GM12878 (cell line): ENCODE measurements around the gene NRP2.

ENCODE experiments used
- GABPA ChIP-seq: IDR thresholded peaks from 2 replicates; pipeline ENCODE4 v1.6.1; 2014; ENCODE audit warnings: antibody characterized with exemption, low read depth, mild to moderate bottlenecking, inconsistent platforms
- IRF4 ChIP-seq: IDR thresholded peaks from 2 replicates; pipeline ENCODE4 v1.6.1; 2011; ENCODE audit warnings: low read depth, low read length
- RBBP5 ChIP-seq: fragments of 200-600 bp; sonication (generic); conservative IDR thresholded peaks from 2 replicates; pipeline ENCODE4 v1.6.1; 2016
- RFX5 ChIP-seq: IDR thresholded peaks from 2 replicates; pipeline ENCODE4 v1.6.1; 2011; ENCODE audit warnings: low read depth, low read length, improper control_type of control experiment
- SMC3 ChIP-seq: IDR thresholded peaks from 2 replicates; pipeline ENCODE4 v1.6.1; 2011; ENCODE audit warnings: low read length, improper control_type of control experiment, borderline replicate concordance
- TAF1 ChIP-seq: IDR thresholded peaks from 2 replicates; pipeline ENCODE4 v1.6.1; 2011; ENCODE audit warnings: mild to moderate bottlenecking, low read depth, low read length, borderline replicate concordance
- ZNF274 ChIP-seq: IDR thresholded peaks from one replicate; pipeline ENCODE4 v1.8.0; 2011; ENCODE audit not compliant: insufficient read length, insufficient read depth
- TF ChIP-seq, protein P1 (sequence below): fragments of 450-650 bp; IDR thresholded peaks from 2 replicates; pipeline ENCODE4 v1.6.1; 2017; ENCODE audit warnings: mild to moderate bottlenecking, low read depth, inconsistent platforms; ENCODE audit not compliant: poor library complexity, severe bottlenecking
- TF ChIP-seq, protein P2 (sequence below): IDR thresholded peaks from 2 replicates; pipeline ENCODE4 v1.6.1; 2011; ENCODE audit warnings: low read depth, mild to moderate bottlenecking, low read length, moderate library complexity, borderline replicate concordance; ENCODE audit errors: extremely low read depth
- TF ChIP-seq, protein P3 (sequence below), 3 experiments: IDR thresholded peaks in 2 of 3; conservative IDR thresholded peaks in 1 of 3; 2 replicates each; pipeline ENCODE4 v1.5.1; 2011; ENCODE audit warnings: low read depth in 3 of 3, low read length in 3 of 3, mild to moderate bottlenecking in 3 of 3, control low read depth in 2 of 3, moderate library complexity in 2 of 3, inconsistent platforms in 1 of 3, mixed read lengths in 1 of 3; ENCODE audit not compliant: control insufficient read depth in 2 of 3, insufficient read depth in 1 of 3; ENCODE audit errors: extremely low read depth in 1 of 3
- TF ChIP-seq, protein P4 (sequence below): fragments of 450-650 bp; IDR thresholded peaks from 2 replicates; pipeline ENCODE4 v1.6.1; 2014; ENCODE audit warnings: mild to moderate bottlenecking
- TF ChIP-seq, protein P5 (sequence below): IDR thresholded peaks from 2 replicates; pipeline ENCODE4 v1.6.1; 2012; ENCODE audit warnings: low read depth, low read length, improper control_type of control experiment

DNA sequence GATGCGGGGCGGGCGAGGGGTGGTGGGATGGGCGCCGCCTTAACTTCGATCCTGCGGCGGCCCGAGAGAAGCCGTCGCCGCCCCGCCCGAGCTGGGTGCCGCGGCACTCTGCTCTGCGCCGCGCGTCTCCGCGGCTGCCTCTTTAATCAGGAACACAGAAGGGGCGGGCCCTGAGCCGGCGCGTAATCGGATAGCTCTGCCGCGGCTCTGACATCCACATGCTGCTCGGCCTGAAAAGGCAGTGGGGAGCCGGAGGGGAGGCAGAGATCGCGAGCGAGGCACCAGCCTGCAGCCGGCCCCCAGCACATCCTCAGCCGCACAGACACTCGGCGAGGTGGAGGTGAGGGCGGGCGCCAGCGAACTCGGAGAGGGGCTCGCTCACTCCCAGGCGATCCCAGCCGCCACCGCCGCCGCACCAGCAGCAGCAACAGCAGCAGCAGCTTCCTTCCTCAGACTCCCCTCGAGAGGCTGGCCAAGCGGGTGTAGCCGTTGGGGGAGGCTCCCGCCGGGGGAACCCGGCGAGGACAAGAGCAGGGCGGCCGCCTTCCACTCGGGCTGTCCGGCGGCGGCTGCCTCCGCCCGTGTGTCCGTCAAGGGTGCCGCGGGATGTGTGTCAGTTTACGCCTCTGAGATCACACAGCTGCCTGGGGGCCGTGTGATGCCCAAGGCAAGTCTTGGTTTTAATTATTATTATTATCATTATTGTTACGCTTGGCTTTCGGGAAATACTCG lies at the start of gene NRP2:
- TF ChIP-seq, protein P1, sequence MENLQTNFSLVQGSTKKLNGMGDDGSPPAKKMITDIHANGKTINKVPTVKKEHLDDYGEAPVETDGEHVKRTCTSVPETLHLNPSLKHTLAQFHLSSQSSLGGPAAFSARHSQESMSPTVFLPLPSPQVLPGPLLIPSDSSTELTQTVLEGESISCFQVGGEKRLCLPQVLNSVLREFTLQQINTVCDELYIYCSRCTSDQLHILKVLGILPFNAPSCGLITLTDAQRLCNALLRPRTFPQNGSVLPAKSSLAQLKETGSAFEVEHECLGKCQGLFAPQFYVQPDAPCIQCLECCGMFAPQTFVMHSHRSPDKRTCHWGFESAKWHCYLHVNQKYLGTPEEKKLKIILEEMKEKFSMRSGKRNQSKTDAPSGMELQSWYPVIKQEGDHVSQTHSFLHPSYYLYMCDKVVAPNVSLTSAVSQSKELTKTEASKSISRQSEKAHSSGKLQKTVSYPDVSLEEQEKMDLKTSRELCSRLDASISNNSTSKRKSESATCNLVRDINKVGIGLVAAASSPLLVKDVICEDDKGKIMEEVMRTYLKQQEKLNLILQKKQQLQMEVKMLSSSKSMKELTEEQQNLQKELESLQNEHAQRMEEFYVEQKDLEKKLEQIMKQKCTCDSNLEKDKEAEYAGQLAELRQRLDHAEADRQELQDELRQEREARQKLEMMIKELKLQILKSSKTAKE, result no peak
- TF ChIP-seq IRF4 (no peak), RFX5 (no peak), RBBP5 (no peak), GABPA (no peak), TAF1 (no peak), ZNF274 (no peak), SMC3 (no peak)
- TF ChIP-seq, protein P2, sequence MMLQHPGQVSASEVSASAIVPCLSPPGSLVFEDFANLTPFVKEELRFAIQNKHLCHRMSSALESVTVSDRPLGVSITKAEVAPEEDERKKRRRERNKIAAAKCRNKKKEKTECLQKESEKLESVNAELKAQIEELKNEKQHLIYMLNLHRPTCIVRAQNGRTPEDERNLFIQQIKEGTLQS, result no peak
- TF ChIP-seq, protein P3, sequence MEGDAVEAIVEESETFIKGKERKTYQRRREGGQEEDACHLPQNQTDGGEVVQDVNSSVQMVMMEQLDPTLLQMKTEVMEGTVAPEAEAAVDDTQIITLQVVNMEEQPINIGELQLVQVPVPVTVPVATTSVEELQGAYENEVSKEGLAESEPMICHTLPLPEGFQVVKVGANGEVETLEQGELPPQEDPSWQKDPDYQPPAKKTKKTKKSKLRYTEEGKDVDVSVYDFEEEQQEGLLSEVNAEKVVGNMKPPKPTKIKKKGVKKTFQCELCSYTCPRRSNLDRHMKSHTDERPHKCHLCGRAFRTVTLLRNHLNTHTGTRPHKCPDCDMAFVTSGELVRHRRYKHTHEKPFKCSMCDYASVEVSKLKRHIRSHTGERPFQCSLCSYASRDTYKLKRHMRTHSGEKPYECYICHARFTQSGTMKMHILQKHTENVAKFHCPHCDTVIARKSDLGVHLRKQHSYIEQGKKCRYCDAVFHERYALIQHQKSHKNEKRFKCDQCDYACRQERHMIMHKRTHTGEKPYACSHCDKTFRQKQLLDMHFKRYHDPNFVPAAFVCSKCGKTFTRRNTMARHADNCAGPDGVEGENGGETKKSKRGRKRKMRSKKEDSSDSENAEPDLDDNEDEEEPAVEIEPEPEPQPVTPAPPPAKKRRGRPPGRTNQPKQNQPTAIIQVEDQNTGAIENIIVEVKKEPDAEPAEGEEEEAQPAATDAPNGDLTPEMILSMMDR (IDR thresholded peaks at IDR 0.05 in 2 of 3, conservative IDR thresholded peaks at IDR 0.05 in 1 of 3; ENCODE audit: control insufficient read depth in 2 of 3, extremely low read depth in 1 of 3, insufficient read depth in 1 of 3, low read depth in 3 of 3, low read length in 3 of 3), result no peak
- TF ChIP-seq, protein P4, sequence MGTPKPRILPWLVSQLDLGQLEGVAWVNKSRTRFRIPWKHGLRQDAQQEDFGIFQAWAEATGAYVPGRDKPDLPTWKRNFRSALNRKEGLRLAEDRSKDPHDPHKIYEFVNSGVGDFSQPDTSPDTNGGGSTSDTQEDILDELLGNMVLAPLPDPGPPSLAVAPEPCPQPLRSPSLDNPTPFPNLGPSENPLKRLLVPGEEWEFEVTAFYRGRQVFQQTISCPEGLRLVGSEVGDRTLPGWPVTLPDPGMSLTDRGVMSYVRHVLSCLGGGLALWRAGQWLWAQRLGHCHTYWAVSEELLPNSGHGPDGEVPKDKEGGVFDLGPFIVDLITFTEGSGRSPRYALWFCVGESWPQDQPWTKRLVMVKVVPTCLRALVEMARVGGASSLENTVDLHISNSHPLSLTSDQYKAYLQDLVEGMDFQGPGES, result no peak
- TF ChIP-seq, protein P5, sequence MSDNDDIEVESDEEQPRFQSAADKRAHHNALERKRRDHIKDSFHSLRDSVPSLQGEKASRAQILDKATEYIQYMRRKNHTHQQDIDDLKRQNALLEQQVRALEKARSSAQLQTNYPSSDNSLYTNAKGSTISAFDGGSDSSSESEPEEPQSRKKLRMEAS, result no peak
